HepG2 (cell line): ENCODE results near the gene ARL16. TPM values are rescaled to one million over a fixed set of nuclear protein-coding genes. Genes with fewer than 3 reads are reported as not detected.
A peak's percentile ranks its signal among the peaks of the same experiment; 100 is the strongest.

ENCODE experiments used
- ATAC-seq: fragments of 200-7000 bp; cut with Tn5 transposase; 3 replicates; pipeline ENCODE4 v1.9.1; 2020; ENCODE audit warnings: mild to moderate bottlenecking, moderate library complexity
- BruUV-seq: library from RNA; stranded (reverse); fragments of 400-500 nt; replicated peaks from 2 replicates; lab custom pipeline; 2021; lab: Mats Ljungman, UMichigan
- CTCF ChIA-PET: fragments of 300-600 bp; formaldehyde crosslinking; extraction: SDS; loops from one replicate; lab custom pipeline; 2021; ENCODE audit warnings: low total read pairs, inconsistent platforms, low intra/inter-chr PET ratio; lab: Yijun Ruan, JAX
- POLR2A ChIA-PET: fragments of 350-600 bp; sonication (Branson Sonifier 250); formaldehyde crosslinking; loops from one replicate; lab custom pipeline; 2020; ENCODE audit warnings: antibody characterized with exemption, inconsistent platforms; lab: Yijun Ruan, JAX
- DNase-seq: peaks from one replicate; pipeline ENCODE4 v3.0.0-alpha.2; 2015; ENCODE audit warnings: low spot score
- FAIRE-seq: peaks from 3 replicates; lab custom pipeline; 2011; peaks lifted over from hg19 to GRCh38; lab: Jason Lieb, UNC
- H2AFZ ChIP-seq: one replicate; pipeline ENCODE4 v1.6.1; 2011; ENCODE audit warnings: low read length, inconsistent platforms
- H3K27ac ChIP-seq: fragments of 300-600 bp; 3 replicates; pipeline ENCODE4 v1.8.0; 2011; ENCODE audit warnings: mixed run types, mild to moderate bottlenecking, mixed read lengths, low read length, inconsistent platforms; ENCODE audit not compliant: insufficient read depth; ENCODE audit errors: extremely low read length
- H3K27me3 ChIP-seq, 2 experiments: fragments of 200-600 bp in 1 of 2; 2 replicates in 1 of 2; 3 replicates in 1 of 2; pipeline versions ENCODE4 v1.6.0 to v1.8.0; 2011; ENCODE audit warnings: low read length in 2 of 2, mild to moderate bottlenecking in 2 of 2, moderate library complexity in 2 of 2, inconsistent platforms in 1 of 2; ENCODE audit not compliant: insufficient read depth in 2 of 2, control insufficient read depth in 1 of 2
- H3K36me3 ChIP-seq, 2 experiments: fragments of 200-600 bp in 1 of 2; replicated peaks in 1 of 2; 2 replicates in 1 of 2; 3 replicates in 1 of 2; pipeline versions ENCODE4 v1.5.1 to v1.8.0; 2011; ENCODE audit warnings: low read length in 2 of 2, inconsistent platforms in 1 of 2; ENCODE audit not compliant: insufficient read depth in 2 of 2, control insufficient read depth in 1 of 2
- H3K4me1 ChIP-seq: 2 replicates; pipeline ENCODE4 v1.5.1; 2012; ENCODE audit warnings: low read length, inconsistent platforms; ENCODE audit not compliant: insufficient read depth
- H3K4me2 ChIP-seq: 2 replicates; pipeline ENCODE4 v1.6.0; 2011; ENCODE audit warnings: low read depth, low read length, inconsistent platforms
- H3K4me3 ChIP-seq, 3 experiments: fragments of 200-600 bp in 1 of 3; sonication (generic), shearing (Covaris generic) in 1 of 3; replicated peaks in 1 of 3; 2 replicates each; pipeline ENCODE4 v1.5.1; 2011 to 2016; ENCODE audit warnings: low read length in 3 of 3, inconsistent platforms in 2 of 3, low read depth in 2 of 3, mild to moderate bottlenecking in 2 of 3, control low read depth in 1 of 3, mixed read lengths in 1 of 3; ENCODE audit not compliant: insufficient read depth in 1 of 3
- H3K79me2 ChIP-seq: one replicate; pipeline ENCODE4 v1.6.1; 2011; ENCODE audit warnings: low read length, inconsistent platforms; ENCODE audit not compliant: insufficient read depth
- H3K9ac ChIP-seq: 2 replicates; pipeline ENCODE4 v1.6.0; 2011; ENCODE audit warnings: mild to moderate bottlenecking, low read depth, low read length, inconsistent platforms; ENCODE audit not compliant: insufficient read depth
- H3K9me3 ChIP-seq: 2 replicates; pipeline ENCODE4 v1.5.1; 2012; ENCODE audit warnings: mild to moderate bottlenecking, low read length
- H4K20me1 ChIP-seq: 2 replicates; pipeline ENCODE4 v1.6.0; 2011; ENCODE audit warnings: inconsistent platforms, mild to moderate bottlenecking, low read length, moderate library complexity; ENCODE audit not compliant: insufficient read depth
- AGO2 ChIP-seq: fragments of 200-400 bp; formaldehyde crosslinking; optimal IDR thresholded peaks from 2 replicates; pipeline ENCODE3; 2017; ENCODE audit warnings: mild to moderate bottlenecking, low read depth, low read length, moderate library complexity
- FOXC1 ChIP-seq: sonication (generic); formaldehyde crosslinking; IDR thresholded peaks from 2 replicates; pipeline ENCODE4 v1.8.0; 2022; ENCODE audit warnings: mild to moderate bottlenecking, missing genetic modification reagents, borderline replicate concordance
- FOXK2 ChIP-seq: fragments of 450-650 bp; IDR thresholded peaks from 2 replicates; pipeline ENCODE4 v1.6.1; 2016
- SMYD3 ChIP-seq: sonication (generic); formaldehyde crosslinking; IDR thresholded peaks from 2 replicates; pipeline ENCODE4 v1.8.1; 2023; ENCODE audit warnings: mild to moderate bottlenecking, missing genetic modification reagents
- ZBTB8A ChIP-seq: sonication (generic); formaldehyde crosslinking; IDR thresholded peaks from 2 replicates; pipeline ENCODE4 v1.4.0; 2020; ENCODE audit warnings: mild to moderate bottlenecking, low read depth, missing genetic modification reagents, borderline replicate concordance
- ZNF281 ChIP-seq: sonication (generic); formaldehyde crosslinking; IDR thresholded peaks from 2 replicates; pipeline ENCODE4 v1.4.0; 2020; ENCODE audit warnings: missing genetic modification reagents, borderline replicate concordance
- ZNF333 ChIP-seq: sonication (generic); formaldehyde crosslinking; IDR thresholded peaks from 2 replicates; pipeline ENCODE4 v1.4.0; 2020; ENCODE audit warnings: mild to moderate bottlenecking, missing genetic modification reagents, borderline replicate concordance
- ZNF646 ChIP-seq: sonication (generic); formaldehyde crosslinking; IDR thresholded peaks from 2 replicates; pipeline ENCODE4 v1.9.0; 2021; ENCODE audit warnings: mild to moderate bottlenecking, missing genetic modification reagents
- WGBS: methylation state at CpG from one replicate; pipeline ENCODE4 v1.1.6; 2017; ENCODE audit warnings: low lambda C conversion rate; 5-methylcytosine and 5-hydroxymethylcytosine counted together
- in situ Hi-C: cut with HindIII; loops from 2 replicates; pipeline ENCODE4 v1.10.0; 2017; ENCODE audit warnings: low pct_unique_long_range_greater_than_20kb; ENCODE audit not compliant: extremely low pct_ligation_motif_present
- intact Hi-C: fragments of 100-400 bp; cut with micrococcal nuclease; formaldehyde crosslinking; loops from one replicate; pipeline ENCODE4 v1.10.0; 2022; ENCODE audit not compliant: unreplicated experiment
- polyA plus RNA-seq, 8 experiments: library from polyadenylated mRNA; depleted of rRNA in 3 of 8; stranded (reverse) in 7 of 8; unstranded in 1 of 8; fragments of >200 nt; fragmentation: Illumina TruSeq in 4 of 8; extraction: Trizol in 4 of 8; gene quantifications; 2 replicates each; pipeline versions ENCODE4 v1.2.1 to v1.2.3, GENCODE V29; 2011 to 2016; ENCODE audit warnings: low read depth in 4 of 8, missing spikeins in 1 of 8, mixed read lengths in 1 of 8; ENCODE audit not compliant: insufficient read depth in 1 of 8
- total RNA-seq, 5 experiments: library from RNA; depleted of rRNA; stranded (reverse); fragments of >200 nt; fragmentation: Illumina TruSeq; extraction: Trizol; gene quantifications; 2 replicates each; pipeline ENCODE4 v1.2.3, GENCODE V29; 2016; ENCODE audit warnings: low read depth in 1 of 5

ARL16 gene
- total and polyA plus RNA-seq, 2 of the 13 experiments (the other 11 are each of a cell fraction or from before 2014, with no cell fraction given): 20.8 to 30.8 TPM

GRCh38 chr17:81665205-81666091, 18.1 kb downstream of the ARL16 start:
- in situ Hi-C loops (no loop called here), intact Hi-C loops (loop anchor here (2.0 to 5.0 kb wide), 2 partner anchors 29 to 37 kb away; partner anchors contain the start of genes MRPL12, NPLOC4 and TSPAN10)
- peak overlapping the region; percentile 86 to 98 (median 96) for H3K4me3 ChIP-seq
- H2AFZ ChIP-seq: no peak overlapping the region
- no peaks in the 10 kb centered on the region; a peak in 1 of 5 replicates for H3K27me3 ChIP-seq
- FAIRE-seq: peak; percentile 60
- peak overlapping the region; percentile 81 for H3K27ac ChIP-seq
- H3K4me2 ChIP-seq: peak overlapping the region; percentile 92
- CTCF ChIA-PET: no interaction called here
- peaks cover 9 to 20% of the 10 kb centered on the region in 2 experiments for H3K36me3 ChIP-seq
- H3K4me1 ChIP-seq: peaks cover 31% of the 10 kb centered on the region
- 69% methylated on average over 22 of the region's 30 CpGs for WGBS
- H3K9ac ChIP-seq: peak overlapping the region; percentile 92
- H3K79me2 ChIP-seq: peaks cover 30% of the 10 kb centered on the region
- no peaks in the 10 kb centered on the region for H4K20me1 ChIP-seq
- POLR2A ChIA-PET: interaction anchor here (0.6 to 6.3 kb wide), 21 partner anchors 10 to 442 kb away, joined by 3 to 68 read pairs (median 5); partner anchors contain the start of genes ARL16, CEP131, FAAP100 and HGS
- no TSS peak for BruUV-seq
- no peaks in the 10 kb centered on the region for H3K9me3 ChIP-seq
- ATAC-seq: peak; percentile 31
- peak; percentile 47 for DNase-seq
- TF ChIP-seq ZBTB8A (CRISPR knock-in tag): no peak
- no peak for TF ChIP-seq ZNF646
- TF ChIP-seq FOXC1 (CRISPR knock-in tag): 0 out of 2 replicates have a peak, but pooled peaks have one; percentile 57
- peak; percentile 22; the same call in 1 of the 2 replicates for TF ChIP-seq ZNF333 (CRISPR knock-in tag)
- 0 out of 2 replicates have a peak, but pooled peaks have one; percentile 30 for TF ChIP-seq SMYD3
- TF ChIP-seq AGO2: peak; percentile 91
- TF ChIP-seq FOXK2: no peak
- TF ChIP-seq ZNF281 (CRISPR knock-in tag): peak; percentile 85
